DND-41 (cell line): ENCODE measurements around the gene SOCS3.

Experiments used
- EZH2 ChIP-seq: IDR thresholded peaks from 3 replicates; pipeline ENCODE4 v1.6.1; 2012; ENCODE audit warnings: borderline replicate concordance, low read depth, mild to moderate bottlenecking, moderate library complexity, low read length, inconsistent platforms; ENCODE audit not compliant: severe bottlenecking
- TF ChIP-seq, protein P1 (sequence below): IDR thresholded peaks from 2 replicates; pipeline ENCODE4 v1.5.1; 2012; ENCODE audit warnings: borderline replicate concordance, low read length, moderate library complexity, mild to moderate bottlenecking; ENCODE audit not compliant: poor library complexity, severe bottlenecking; ENCODE audit errors: extremely low read depth

DNA sequence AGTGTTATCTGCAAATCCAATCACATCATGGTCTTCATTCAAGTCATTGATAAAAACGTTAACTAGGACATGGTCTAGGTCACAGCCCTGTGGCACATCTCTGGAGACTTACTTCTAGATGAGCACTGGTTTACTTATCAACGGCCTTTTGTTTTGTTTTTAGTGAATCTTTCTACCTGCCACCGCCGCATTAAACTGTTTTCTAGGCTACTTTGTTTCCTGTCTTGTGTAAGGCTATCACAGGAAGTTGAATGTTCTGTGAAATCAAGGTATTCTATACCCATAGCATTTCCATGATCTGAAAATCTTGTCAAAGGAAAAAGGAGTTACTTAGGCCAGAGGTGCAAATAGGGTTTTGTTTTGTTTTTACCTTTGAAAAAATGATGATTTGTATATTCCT is 26.9 kb downstream of the SOCS3 start:
- TF ChIP-seq, protein P1, sequence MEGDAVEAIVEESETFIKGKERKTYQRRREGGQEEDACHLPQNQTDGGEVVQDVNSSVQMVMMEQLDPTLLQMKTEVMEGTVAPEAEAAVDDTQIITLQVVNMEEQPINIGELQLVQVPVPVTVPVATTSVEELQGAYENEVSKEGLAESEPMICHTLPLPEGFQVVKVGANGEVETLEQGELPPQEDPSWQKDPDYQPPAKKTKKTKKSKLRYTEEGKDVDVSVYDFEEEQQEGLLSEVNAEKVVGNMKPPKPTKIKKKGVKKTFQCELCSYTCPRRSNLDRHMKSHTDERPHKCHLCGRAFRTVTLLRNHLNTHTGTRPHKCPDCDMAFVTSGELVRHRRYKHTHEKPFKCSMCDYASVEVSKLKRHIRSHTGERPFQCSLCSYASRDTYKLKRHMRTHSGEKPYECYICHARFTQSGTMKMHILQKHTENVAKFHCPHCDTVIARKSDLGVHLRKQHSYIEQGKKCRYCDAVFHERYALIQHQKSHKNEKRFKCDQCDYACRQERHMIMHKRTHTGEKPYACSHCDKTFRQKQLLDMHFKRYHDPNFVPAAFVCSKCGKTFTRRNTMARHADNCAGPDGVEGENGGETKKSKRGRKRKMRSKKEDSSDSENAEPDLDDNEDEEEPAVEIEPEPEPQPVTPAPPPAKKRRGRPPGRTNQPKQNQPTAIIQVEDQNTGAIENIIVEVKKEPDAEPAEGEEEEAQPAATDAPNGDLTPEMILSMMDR = no peak
- no peak for TF ChIP-seq EZH2
